MM.1S (cell line): ENCODE data around the gene TRIM66.

Source experiments
- DNase-seq: peaks from one replicate; pipeline ENCODE4 v3.0.0-alpha.2; 2015
- H2AFZ ChIP-seq: fragments of 300-600 bp; sonication (generic); 2 replicates; pipeline ENCODE4 v1.6.0; 2016; ENCODE audit warnings: antibody characterized with exemption, low read length
- H3F3A ChIP-seq: fragments of 300-600 bp; sonication (generic); 2 replicates; pipeline ENCODE4 v1.6.1; 2016; ENCODE audit warnings: mild to moderate bottlenecking, antibody characterized with exemption, low read length, moderate library complexity, mixed read lengths; ENCODE audit not compliant: insufficient read depth
- H3K27ac ChIP-seq: fragments of 300-600 bp; sonication (generic); 2 replicates; pipeline ENCODE4 v1.5.1; 2016; ENCODE audit warnings: mild to moderate bottlenecking, low read length
- H3K27me3 ChIP-seq: fragments of 300-600 bp; sonication (generic); replicated peaks from 2 replicates; pipeline ENCODE4 v1.6.0; 2016; ENCODE audit warnings: low read length; ENCODE audit not compliant: insufficient read depth
- H3K36me3 ChIP-seq: fragments of 300-600 bp; sonication (generic); replicated peaks from 2 replicates; pipeline ENCODE4 v1.6.1; 2016; ENCODE audit warnings: mild to moderate bottlenecking, low read length, mixed read lengths; ENCODE audit not compliant: insufficient read depth
- H3K4me1 ChIP-seq: fragments of 300-600 bp; sonication (generic); 2 replicates; pipeline ENCODE4 v1.6.1; 2016; ENCODE audit warnings: low read length, mixed read lengths
- H3K4me2 ChIP-seq: fragments of 300-600 bp; sonication (generic); 2 replicates; pipeline ENCODE4 v1.6.0; 2016; ENCODE audit warnings: low read depth, low read length
- H3K4me3 ChIP-seq: fragments of 300-600 bp; sonication (generic); 2 replicates; pipeline ENCODE4 v1.5.1; 2016; ENCODE audit warnings: low read length, mixed read lengths
- H3K79me2 ChIP-seq: fragments of 300-600 bp; sonication (generic); 2 replicates; pipeline ENCODE4 v1.6.1; 2016; ENCODE audit warnings: mixed run types, low read length, mixed read lengths
- H3K9ac ChIP-seq: fragments of 300-600 bp; sonication (generic); 2 replicates; pipeline ENCODE4 v1.6.1; 2016; ENCODE audit warnings: low read length, mixed read lengths
- H3K9me2 ChIP-seq: fragments of 300-600 bp; sonication (generic); replicated peaks from 2 replicates; pipeline ENCODE4 v1.6.1; 2016; ENCODE audit warnings: mild to moderate bottlenecking, low read length, mixed read lengths; ENCODE audit not compliant: insufficient read depth
- H3K9me3 ChIP-seq: fragments of 300-600 bp; sonication (generic); replicated peaks from 2 replicates; pipeline ENCODE4 v1.6.1; 2016; ENCODE audit warnings: mild to moderate bottlenecking, low read length, mixed read lengths; ENCODE audit not compliant: insufficient read depth
- H4K20me1 ChIP-seq: fragments of 300-600 bp; sonication (generic); 2 replicates; pipeline ENCODE4 v1.6.1; 2016; ENCODE audit warnings: mild to moderate bottlenecking, low read length, moderate library complexity, mixed read lengths; ENCODE audit not compliant: insufficient read depth
- CTCF ChIP-seq: fragments of 300-600 bp; sonication (generic); IDR thresholded peaks from 2 replicates; pipeline ENCODE4 v1.5.1; 2016; ENCODE audit warnings: antibody characterized with exemption, low read length, mixed read lengths
- EZH2 ChIP-seq: fragments of 300-600 bp; sonication (generic); optimal IDR thresholded peaks from 2 replicates; pipeline ENCODE3; 2017; ENCODE audit warnings: low read depth, mild to moderate bottlenecking, antibody characterized with exemption, low read length, mixed read lengths
- EZH2phosphoT487 ChIP-seq: fragments of 300-600 bp; sonication (generic); IDR thresholded peaks from 2 replicates; pipeline ENCODE4 v1.6.1; 2018; ENCODE audit warnings: antibody characterized with exemption, low read length

TRIM66 gene

GRCh38 chr11:8566613-8567210 is 115.8 kb downstream of the TRIM66 start:
- peak; percentile 70 for TF ChIP-seq CTCF
- no peak for TF ChIP-seq EZH2
- Histone ChIP-seq H3K9me3 (no peaks in the 10 kb centered on the region), H2AFZ (no peak overlapping the region), H3K4me2 (no peak overlapping the region), H3K9me2 (no peaks in the 10 kb centered on the region), H3K36me3 (no peaks in the 10 kb centered on the region), H3K4me1 (no peaks in the 10 kb centered on the region), H3K9ac (no peak overlapping the region), H4K20me1 (no peaks in the 10 kb centered on the region), H3F3A (no peaks in the 10 kb centered on the region), H3K27me3 (no peaks in the 10 kb centered on the region), H3K27ac (no peak overlapping the region), H3K79me2 (no peaks in the 10 kb centered on the region), H3K4me3 (no peak overlapping the region)
- DNase-seq, result peak; percentile 52

- no peak overlapping the region for H3K9ac ChIP-seq
Observed at GRCh38 chr11:8564526-8564925, 117.9 kb downstream of the TRIM66 start.

More at GRCh38 chr11:8564526-8564925, 117.9 kb downstream of the TRIM66 start:
- Histone ChIP-seq H3K27ac (no peak overlapping the region), H3F3A (no peaks in the 10 kb centered on the region), H3K36me3 (no peaks in the 10 kb centered on the region), H3K9me3 (no peaks in the 10 kb centered on the region), H3K9me2 (no peaks in the 10 kb centered on the region), H3K4me3 (no peak overlapping the region), H4K20me1 (no peaks in the 10 kb centered on the region), H3K4me2 (no peak overlapping the region), H2AFZ (no peak overlapping the region), H3K79me2 (no peaks in the 10 kb centered on the region), H3K4me1 (no peaks in the 10 kb centered on the region), H3K27me3 (no peaks in the 10 kb centered on the region)
- no peak for TF ChIP-seq EZH2
- TF ChIP-seq CTCF, result no peak
- no peak for TF ChIP-seq EZH2phosphoT487
- DNase-seq, result no peak
